Activated CD4-positive, alpha-beta T cell treated with anti-CD3 and anti-CD28 coated beads for 1 hour (primary cell): Measurements from ENCODE around the gene C3orf20.

Experiments
- DNase-seq: peaks from one replicate; pipeline ENCODE4 v3.0.0-alpha.2; 2020

C3orf20 gene

GRCh38 chr3:14674841-14675240 lies at the start of gene C3orf20:
C3orf20 (plus strand) TSS chr3:14675141; CDS start chr3:14682714, 7,573 bp downstream.
- DNase-seq: no peak

DNA sequence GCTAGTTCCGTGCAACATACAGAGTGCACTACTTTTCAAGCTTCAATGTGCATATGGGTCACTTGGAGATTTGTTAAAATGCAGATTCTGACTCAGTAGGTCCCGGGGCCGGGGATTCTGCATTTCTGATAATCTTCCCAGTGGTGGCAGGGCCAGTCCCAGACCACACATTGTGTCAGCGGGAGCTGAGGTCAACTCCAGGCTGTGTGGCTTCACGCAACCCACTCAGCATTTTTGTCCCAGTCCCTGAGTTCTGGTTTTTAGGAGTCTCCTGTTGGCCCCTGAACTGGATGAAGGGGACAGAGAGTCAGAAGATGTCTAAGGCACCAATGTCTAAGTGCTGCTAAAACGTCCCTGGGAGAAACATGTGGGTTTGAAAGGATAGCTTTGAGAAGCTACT lies 49.5 kb upstream of the C3orf20 start:
- DNase-seq: no peak

DNA sequence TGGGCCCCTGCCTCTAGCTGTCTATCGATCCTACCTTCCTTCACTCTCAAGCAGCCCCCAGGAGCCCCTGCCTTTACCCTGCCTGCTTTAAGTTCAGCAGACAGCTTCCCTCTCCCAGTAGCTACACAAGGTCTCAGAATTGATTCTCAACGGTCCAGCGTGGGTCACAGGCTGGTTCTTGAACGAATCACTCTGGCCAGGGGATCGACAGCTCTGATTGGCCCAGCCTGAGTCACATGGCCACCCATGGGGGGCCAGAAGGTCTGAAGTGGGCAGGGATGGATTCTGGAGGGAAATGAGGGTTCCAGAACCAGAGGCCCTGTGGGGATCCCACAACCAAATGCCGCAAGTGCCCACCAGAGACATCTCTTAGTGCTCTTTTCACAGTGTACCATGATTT lies 47.1 kb upstream of the C3orf20 start:
- DNase-seq: no peak

GRCh38 chr3:14628406-14628805 lies 46.5 kb upstream of the C3orf20 start:
- no peak for DNase-seq

DNA sequence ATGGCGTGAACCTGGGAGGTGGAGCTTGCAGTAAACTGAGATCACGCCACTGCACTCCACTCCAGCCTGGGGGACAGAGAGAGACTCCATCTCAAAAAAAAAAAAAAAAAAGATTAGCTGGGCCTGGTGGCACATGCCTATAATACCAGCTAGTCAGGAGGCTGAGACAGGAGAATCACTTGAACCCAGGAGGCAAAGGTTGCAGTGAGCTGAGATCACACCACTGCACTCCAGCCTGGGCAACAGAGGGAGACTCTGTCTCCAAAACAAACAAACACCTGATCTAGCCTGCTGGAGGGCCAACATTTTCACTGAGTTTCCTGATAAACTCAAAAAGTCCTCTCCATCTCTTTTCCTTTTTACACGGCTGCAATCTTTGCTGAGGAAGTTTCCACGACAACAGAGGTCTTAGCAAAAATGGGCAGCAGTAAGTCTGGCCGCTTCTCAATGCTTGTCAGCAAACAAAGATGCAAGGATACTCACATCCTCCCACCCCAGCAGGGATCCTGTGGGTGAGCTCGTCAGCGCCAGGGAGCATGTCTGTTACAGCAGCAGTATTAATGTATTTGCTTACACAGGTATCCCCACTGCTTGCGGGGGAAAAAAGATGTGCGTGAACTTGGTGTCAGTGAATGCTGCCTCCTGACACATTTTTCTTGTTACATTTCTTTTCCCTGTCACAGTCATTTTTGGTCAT lies 44.4 kb upstream of the C3orf20 start:
- DNase-seq: no peak

DNA sequence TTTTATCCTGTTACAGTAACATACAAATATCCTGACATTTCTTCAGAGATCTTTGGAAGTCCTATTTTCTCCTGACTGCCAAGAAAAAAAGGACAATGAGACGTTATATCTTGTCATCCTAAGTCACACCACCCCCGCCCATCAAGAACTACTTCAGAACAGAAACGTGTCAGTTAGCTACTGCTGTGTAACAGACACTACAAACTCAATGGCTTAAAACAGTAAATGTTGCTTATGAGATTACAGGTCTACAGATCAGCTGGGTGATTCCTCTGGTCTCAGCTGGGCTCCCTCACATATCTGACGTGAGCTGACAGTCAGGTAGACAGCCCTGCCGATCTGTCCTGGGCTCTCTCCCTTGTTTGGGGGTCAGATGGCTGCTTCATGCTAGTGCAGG lies 43.8 kb upstream of the C3orf20 start:
- DNase-seq: no peak

GRCh38 chr3:14631687-14632441 lies 43.1 kb upstream of the C3orf20 start:
- DNase-seq: no peak

- no peak for DNase-seq
Measured at GRCh38 chr3:14632442-14632930, 42.5 kb upstream of the C3orf20 start.

- DNase-seq: no peak
Measured at GRCh38 chr3:14633417-14633816, 41.5 kb upstream of the C3orf20 start.

GRCh38 chr3:14633819-14634424 lies 41.0 kb upstream of the C3orf20 start:
- peak; percentile 35 for DNase-seq

GRCh38 chr3:14634763-14635400 lies 40.1 kb upstream of the C3orf20 start:
- no peak for DNase-seq

DNA sequence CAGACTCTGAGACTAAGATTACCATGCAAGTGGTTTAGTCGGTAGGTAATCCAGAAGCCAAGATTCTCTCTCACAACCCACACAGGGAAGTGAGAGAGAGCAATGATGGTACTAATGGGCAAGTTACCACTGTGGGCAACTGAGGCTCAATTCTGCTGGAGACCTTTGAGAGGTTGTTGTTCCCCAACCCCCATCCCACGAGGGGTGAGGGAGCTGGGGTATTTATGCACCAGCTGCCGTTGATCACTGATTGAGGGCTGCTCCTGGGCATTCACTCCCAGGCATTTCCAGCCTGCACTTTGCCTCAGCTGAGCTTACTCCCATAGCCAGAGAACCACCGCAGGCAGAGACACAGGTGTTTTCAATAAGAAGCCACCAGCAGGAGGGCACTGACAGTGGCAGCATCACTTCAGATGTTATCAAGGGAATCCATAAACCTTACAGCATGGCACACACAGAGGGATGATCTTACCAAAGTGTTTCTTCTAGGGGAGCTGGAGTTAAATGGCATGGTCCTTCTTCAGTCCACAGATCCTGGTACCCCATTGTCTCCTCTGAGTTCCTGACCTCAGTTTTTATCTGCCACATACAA lies 38.3 kb upstream of the C3orf20 start:
- DNase-seq: no peak

GRCh38 chr3:14640157-14640562 lies 34.8 kb upstream of the C3orf20 start:
- DNase-seq: no peak

DNA sequence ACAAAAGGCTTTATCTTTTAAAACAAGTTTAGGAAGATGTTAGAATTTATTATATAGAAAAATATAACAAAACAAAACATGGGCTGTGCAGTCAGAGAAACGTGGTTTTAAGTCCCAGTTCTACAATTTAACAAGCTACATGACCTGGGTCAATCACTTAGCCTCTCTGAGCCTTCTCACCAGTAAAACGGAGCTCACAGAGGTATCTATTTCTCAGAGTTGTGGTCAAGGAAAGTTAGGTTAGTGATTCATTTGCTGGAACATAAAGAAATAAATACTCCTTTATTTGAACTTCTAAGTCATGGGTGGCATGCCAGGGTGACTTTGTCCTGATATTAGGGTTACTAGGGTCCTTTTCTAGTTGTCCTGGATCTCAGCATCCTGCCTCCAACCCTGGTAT lies 34.2 kb upstream of the C3orf20 start:
- DNase-seq: no peak

GRCh38 chr3:14641346-14641745 lies 33.6 kb upstream of the C3orf20 start:
- DNase-seq: no peak

- no peak for DNase-seq
Measured at GRCh38 chr3:14645453-14645852, 29.5 kb upstream of the C3orf20 start.

- no peak for DNase-seq
Measured at GRCh38 chr3:14646131-14646573, 28.8 kb upstream of the C3orf20 start.

DNA sequence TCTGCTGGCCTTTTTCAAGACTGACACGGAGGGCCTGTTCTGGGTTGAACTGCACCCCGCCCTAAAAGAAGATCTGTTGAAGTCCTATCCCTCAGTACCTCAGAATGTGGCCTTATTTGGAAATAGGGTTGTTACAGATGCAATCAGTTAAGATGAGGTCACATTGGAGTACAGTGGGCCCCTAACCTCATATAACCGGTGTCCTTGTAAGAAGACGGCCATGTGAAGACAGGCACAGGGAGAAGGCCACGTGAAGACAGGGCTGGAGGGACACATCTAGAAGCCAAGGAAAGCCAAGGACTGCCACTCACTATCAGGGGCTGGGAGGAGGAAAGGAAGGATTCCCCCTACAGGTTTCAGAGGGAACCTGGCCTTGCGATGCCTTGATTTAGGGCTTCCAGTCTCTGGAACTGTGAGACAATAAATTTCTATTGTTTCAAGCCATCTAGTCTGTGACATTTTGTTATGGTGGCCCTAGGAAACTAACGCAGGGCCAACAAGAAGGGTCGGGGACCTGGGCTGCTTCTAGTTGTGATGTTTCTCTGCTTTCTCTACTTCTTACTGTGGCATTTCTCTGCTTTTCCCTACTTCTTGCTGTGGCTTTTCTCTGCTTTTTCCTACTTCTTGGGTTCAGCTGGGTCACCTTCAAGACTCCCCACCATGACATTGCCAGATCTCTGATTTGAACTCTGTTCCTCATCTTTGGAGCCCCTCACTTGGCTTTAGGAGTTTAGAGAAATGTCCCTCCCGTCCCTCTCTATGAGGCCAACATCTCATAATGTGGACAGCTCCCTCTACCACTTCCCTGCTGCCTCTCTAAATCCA lies 28.1 kb upstream of the C3orf20 start:
- no peak for DNase-seq

- no peak for DNase-seq
Measured at GRCh38 chr3:14647976-14648955, 26.7 kb upstream of the C3orf20 start.

GRCh38 chr3:14649466-14649865 lies 25.5 kb upstream of the C3orf20 start:
- no peak for DNase-seq

DNA sequence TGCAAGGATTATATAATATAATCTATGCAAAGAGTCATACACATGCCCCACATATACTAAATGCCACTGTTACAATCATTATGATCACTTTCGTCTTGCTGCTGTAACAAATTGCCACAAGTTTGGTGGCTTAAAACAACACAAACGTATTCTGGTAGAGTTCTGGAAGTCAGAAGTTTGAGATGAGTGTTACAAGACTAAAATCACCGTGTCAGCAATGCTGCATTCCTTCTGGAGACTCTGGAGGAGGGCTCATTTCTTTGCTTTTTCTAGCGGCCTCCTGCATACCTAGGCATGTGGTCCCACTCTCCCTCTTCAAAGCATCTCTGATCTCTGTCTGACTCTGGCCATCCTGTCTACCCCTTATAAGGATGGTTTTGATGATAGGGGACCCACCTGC lies 24.7 kb upstream of the C3orf20 start:
- DNase-seq: no peak
